ENCODE data around the gene SPTBN4.

DNA sequence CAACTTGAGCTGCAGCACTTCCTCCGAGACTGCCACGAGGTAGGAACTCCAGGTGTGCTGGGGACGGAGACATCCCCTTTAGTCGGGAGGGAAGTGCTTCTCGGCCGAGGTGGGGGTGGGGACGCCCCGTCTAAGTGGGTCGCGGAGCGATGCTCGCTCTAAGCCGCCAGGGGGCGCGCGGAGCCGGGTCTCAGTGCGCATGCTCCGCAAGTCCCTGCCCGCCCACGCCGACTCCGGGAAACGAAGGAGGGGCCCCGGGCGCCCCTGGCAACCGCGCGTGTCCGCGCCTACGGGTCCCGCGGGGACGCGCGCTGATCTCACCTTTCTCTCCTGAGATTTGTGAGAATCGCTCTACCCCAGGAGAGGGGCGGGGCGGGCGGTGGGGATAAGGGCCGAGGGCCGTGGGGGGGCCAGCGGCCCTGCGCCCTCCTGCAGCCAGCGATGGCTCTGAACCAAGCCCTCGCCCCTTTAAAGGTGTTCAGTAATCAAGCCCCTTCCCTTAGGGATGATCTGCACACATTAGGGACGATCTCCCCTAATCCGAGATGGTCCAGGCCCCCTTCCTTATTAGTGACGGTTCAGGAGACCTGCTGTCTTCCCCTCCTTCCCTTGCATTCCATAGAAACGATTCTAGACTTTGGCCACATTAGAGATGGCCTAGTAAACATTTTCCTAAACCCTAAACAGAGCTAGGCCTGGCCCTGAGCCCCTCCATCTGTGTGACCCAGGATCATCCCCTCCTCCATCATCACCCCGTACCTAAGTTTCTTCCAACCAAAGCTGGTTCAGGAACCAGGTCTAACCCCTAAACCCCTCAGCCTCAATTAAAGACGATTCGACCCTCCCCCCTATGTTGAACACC is 62.5 kb downstream of the SPTBN4 start:
- TF ChIP-seq, protein P1, sequence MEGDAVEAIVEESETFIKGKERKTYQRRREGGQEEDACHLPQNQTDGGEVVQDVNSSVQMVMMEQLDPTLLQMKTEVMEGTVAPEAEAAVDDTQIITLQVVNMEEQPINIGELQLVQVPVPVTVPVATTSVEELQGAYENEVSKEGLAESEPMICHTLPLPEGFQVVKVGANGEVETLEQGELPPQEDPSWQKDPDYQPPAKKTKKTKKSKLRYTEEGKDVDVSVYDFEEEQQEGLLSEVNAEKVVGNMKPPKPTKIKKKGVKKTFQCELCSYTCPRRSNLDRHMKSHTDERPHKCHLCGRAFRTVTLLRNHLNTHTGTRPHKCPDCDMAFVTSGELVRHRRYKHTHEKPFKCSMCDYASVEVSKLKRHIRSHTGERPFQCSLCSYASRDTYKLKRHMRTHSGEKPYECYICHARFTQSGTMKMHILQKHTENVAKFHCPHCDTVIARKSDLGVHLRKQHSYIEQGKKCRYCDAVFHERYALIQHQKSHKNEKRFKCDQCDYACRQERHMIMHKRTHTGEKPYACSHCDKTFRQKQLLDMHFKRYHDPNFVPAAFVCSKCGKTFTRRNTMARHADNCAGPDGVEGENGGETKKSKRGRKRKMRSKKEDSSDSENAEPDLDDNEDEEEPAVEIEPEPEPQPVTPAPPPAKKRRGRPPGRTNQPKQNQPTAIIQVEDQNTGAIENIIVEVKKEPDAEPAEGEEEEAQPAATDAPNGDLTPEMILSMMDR (IDR thresholded peaks at IDR 0.05; ENCODE audit: insufficient read depth, low read length), result peak; percentile 90
- TF ChIP-seq SPI1 (IDR thresholded peaks at IDR 0.05; ENCODE audit: borderline replicate concordance, low read depth) (peak; percentile 64), POLR2AphosphoS5 (IDR thresholded peaks at IDR 0.05; ENCODE audit: low read depth) (no peak)
